NCI-H1105 (cell line): ENCODE results near the gene VMO1.

Source experiments
- DNase-seq: peaks from one replicate; lab custom pipeline; 2025; lab: John Stamatoyannopoulos, UW

Gene VMO1

GRCh38 chr17:4800462-4801196 is 14.5 kb upstream of the VMO1 start:
- DNase-seq, result no peak

GRCh38 chr17:4796552-4796920 is 10.4 kb upstream of the VMO1 start:
- peak; percentile 21 for DNase-seq

GRCh38 chr17:4795168-4795567 is 9.0 kb upstream of the VMO1 start:
- no peak for DNase-seq

DNA sequence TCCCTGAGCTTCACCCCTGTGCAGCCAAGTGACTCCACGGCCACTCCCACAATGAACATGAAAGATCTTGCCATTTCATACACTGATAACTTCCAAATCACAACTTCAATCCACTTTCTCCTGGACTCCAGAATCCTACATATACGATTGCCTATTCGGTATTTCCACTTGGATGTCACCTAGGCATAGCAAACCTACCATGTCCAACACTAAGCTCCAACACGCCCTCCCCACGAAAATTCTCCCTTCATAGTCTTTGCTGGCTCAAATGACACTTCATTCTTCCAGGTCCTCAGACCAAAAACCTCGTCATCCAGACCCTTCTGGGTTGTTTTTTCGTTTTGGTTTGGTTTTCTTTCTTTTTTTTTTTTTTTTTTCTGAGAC is 4.5 kb upstream of the VMO1 start:
- DNase-seq, result no peak

DNA sequence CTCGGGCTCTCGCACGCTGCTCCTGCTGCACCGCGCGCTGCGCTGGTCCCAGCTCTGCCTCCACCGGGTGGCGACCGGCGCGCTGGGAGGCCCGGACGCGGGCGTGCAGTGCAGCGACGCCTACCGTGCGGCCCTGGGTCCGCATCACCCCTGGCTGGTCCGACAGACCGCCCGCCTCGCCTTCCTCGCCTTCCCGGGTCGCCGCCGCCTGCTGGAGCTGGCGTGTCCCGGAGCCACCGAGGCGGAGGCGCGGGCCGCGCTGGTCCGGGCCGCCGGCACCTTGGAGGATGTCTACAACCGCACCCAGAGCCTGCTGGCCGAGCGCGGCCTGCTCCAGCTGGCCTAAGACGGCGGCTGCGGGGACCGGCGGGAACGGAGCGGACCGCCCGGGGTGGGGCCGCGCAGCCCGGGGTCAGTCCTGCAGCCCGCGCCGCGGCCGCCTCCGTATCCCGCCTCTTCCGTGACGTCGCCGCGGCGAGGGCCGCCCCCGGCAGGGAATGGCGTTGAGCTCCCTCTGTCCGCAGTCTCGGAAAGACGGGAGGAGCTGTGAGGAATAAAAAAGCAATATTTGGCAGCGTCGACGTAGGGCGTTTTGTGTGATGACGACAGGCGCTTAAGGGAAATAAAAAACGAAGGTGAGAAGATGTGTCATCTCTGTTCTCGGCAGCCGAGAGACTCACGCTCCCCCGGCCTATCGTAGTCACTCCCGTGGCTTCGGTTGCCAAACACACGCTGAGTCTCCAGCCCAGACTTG is 4.0 kb upstream of the VMO1 start:
- peak; percentile 80 for DNase-seq

GRCh38 chr17:4789701-4789950 is 3.5 kb upstream of the VMO1 start:
- no peak for DNase-seq

GRCh38 chr17:4788807-4789700 is 2.9 kb upstream of the VMO1 start, which contains the start of gene GLTPD2:
TSS of gene GLTPD2 (plus strand) at chr17:4788964. CDS start at chr17:4789012, 48 bp downstream.
- no peak for DNase-seq

DNA sequence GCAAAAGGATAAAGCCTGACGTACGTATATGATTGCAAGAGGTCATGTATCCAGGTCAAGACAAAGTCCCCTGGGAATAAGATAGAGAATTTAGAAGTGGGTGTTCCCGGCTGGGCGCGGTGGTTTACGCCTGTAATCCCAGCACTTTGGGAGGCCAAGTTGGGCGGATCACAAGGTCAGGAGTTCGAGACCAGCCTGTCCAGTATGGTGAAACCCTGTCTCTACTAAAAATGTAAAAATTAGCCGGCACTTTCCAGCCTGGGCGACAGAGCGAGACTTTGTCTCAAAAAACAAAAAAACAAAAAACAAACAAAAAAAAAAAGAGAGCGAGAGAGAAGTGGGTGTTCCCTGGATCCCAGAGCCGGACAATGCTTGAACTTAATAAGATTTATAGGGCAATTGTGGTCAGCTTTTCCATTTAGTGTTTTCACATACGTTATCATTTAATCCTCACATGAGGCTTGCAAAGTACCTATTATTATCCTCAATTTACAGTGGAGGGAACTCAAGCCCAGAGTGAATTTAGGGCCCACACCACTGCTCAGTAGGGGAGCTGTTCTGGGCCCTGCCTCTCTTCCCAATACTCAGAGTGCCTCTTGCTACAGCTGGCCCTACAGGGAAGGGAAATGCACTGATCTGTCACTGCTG is 2.1 kb upstream of the VMO1 start:
- no peak for DNase-seq

- no peak for DNase-seq
Measured at GRCh38 chr17:4786516-4786915, 352 bp upstream of the VMO1 start.

DNA sequence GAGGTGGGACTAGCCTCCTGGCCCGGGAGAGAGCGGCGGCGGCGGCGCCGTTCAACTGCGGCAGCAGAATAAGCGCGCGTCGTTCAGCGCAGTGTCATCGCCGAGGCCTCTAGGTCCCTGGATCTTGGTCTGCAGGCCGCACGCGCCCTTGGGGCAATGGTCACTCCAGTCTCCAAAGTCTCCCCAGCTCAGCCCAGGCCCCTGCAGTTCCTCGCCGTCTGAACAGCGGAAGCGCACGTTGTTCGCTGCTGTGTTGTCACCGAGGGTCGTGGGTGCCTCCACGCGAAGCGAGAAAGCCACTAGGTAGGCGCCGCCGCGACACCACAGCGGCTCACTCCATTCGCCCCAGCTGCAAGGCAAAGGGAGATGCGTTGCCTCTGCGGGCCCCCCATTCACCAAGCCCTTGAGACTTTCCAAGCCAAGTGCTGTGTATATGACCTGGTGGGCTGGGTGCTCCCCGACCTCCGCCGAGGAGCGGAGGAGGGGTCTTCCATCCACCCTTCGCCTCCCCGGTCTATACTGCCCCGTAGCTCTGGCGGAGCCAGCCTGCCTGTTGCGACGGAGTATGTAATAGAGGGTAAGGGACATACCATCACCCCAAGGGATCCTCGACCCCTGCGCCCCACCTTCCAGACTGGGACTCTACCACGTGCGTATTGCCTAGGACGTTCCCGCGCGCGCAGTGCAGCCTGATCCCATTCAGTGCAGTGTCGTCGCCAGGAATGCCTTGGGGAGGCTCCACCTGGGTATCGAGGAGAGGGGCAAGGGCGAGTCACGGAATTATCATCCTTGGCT is 656 bp downstream of the VMO1 start:
- DNase-seq, result peak; percentile 15

GRCh38 chr17:4782652-4783051 is 3.5 kb downstream of the VMO1 start:
- no peak for DNase-seq

DNA sequence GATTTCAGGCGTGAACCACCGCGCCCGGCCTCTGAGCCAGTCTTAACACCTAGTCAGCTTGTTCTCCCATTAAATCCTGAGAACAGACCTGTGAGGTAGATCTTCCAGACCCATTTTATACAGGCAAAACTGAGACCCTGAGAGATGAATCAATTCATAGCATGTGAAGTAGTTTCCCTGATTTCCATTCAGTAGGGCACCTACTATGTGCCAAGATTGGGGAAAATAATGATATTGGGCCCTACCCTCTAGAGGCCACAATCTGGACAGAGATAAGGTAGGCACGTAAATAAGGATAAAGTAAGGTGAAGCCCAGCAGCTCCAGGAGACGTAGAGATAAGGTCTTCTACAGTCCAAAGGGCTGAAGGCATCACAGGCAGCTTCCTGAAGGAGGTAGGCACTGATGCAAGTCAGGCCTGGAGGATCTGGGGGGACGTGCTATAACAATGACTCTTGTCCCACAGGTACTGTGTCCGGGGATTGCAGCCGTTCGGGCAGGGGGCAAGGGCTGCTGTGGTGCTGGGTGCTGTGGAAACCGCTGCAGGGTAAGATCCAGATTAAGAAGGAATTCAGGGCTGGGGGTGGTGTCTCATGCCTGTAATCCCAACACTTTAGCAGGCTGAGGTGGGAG is 5.7 kb downstream of the VMO1 start:
- DNase-seq, result no peak

DNA sequence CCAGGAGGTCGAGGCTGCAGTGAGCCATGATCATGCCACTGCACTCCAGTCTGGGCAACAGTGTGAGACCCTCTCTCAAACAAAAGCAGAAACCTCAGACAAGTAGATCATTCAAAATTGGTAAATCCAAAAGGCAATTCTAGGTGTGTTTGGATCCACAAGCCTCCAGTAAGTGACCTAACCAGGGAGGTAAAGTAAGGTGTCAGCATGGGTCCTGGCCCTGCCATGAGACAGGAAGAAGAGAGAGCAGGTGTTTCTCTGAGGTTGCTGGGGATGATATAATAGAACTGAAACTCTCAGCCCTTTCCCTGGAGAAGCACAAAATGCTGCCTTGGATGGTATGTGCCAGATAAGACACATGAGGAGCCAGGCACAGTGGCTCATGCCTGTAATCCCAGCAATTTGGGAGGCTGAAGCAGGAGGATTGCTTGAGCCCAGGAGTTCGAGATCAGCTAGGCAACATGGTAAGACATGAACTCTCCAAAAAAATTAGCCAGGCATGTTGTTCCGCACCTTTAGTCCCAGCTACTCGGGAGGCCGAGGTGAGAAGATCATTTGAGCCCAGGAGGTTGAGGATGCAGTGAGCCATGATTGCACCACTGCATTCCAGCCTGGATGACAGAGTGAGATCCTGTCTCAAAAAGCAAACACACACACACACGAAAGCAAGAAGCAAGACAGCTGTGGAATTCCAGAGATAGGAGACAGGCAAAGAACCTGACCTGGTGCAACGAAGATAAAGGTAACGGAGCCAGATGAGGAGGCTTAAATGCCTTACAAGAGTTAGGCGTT is 8.0 kb downstream of the VMO1 start:
- DNase-seq, result no peak

DNA sequence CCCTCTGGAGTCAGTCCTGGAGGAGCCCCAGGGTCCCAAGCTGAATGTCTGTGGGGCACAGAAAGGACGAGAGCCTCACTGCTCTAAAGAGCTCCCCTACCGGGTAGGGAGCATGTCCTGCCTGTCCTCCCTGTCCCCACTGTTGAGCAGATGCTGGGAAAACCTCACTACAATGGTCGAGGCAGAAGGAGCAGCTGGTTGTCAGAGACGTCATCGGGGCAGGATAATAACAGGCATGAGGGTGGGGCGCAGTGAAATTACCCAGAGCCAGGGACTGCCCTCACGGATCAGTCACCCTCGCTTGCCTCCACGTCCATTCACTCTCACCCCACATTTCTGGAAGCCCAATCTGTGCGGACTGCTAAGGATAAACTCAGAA is 13.9 kb downstream of the VMO1 start:
- no peak for DNase-seq

DNA sequence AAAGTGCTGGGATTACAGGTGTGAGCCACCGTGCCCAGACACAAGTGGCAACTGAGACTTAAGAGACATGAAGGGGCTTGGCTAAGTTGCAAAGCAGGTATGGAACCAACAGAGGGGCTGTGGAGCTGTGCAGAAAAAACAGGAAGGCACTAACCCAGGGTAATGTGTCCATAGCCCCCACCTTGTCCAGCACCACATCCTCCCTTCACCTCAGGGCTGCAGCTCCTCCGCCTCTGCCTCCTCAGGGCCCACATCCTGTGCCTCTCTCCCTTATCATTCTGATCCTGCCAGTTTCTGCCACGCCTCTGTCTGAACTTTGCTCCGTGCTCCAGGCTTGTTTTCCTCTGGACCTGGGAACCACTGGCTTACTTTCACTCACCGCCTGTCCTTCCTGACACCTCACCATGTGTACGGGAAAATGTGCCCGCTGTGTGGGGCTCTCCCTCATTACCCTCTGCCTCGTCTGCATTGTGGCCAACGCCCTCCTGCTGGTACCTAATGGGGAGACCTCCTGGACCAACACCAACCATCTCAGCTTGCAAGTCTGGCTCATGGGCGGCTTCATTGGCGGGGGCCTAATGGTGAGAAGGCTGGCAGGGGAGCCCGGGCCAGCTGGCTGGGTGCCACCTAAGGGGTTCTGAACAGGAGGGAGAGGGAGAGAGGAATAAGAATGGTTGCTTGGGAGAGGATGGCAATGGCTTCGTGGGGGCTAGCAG is 14.5 kb downstream of the VMO1 start, which contains the start of gene TM4SF5:
Gene TM4SF5, plus strand, starts transcription at position 368 of the 716 bp plus-strand sequence. Its CDS starts 37 bp downstream, at position 405.
- peak; percentile 22 for DNase-seq

DNA sequence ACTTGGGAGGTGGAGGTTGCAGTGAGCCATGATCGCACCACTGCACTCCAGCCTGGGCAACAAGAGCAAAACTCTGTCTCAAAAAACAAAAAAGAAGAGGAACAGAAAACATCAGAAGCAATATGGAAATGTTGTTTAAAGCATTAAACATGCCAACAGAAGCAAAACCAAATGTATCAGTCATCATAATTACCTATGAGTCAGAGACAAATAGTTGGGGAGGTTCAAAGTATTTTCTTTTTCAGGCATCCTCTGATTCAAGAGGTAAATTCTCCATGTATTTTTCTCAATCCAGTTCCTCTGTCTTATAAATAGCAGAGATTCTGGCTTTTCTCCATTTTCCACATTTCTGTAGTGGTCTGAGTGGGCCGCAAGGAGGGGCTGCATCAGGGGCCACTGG is 16.5 kb downstream of the VMO1 start:
- DNase-seq, result no peak

DNA sequence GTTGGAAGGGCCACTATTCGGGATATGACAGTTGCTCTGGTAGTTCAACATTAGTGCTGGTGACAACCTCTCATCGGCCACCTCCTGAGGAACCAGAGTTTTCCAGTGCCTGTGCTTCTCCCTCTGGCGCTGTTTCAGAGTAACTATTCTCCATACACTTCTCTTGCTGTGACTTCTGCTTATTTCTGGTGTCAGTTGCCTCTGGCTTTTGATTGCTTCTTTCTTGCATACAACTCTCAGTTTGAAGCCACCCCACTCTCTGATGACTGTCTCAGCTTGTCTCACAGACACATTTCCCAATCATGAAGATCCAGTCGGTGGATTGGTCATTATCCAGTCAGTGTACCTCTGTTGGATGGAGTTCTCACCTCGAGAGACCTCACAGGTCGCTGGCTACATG is 17.9 kb downstream of the VMO1 start:
- no peak for DNase-seq

DNA sequence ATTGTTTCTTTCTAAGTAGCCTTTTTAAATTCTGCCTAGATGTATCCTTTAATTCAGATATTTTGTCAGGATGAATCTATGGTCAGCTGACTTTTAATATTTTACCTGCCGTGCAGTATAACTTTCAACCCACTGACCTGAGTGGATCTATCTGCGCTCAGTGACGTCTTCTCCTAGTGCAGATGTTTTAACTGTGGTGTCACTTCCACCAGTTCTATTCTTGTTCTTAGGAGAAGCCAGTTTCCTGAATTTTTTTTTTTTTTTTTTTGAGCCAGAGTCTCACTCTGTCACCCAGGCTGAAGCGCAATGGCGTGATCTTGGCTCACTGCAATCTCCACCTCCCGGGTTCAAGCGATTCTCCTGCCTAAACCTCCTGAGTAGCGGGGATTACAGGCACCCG is 19.4 kb downstream of the VMO1 start:
- DNase-seq, result no peak

- DNase-seq, result no peak
Measured at GRCh38 chr17:4766201-4766600, 20.0 kb downstream of the VMO1 start.

DNA sequence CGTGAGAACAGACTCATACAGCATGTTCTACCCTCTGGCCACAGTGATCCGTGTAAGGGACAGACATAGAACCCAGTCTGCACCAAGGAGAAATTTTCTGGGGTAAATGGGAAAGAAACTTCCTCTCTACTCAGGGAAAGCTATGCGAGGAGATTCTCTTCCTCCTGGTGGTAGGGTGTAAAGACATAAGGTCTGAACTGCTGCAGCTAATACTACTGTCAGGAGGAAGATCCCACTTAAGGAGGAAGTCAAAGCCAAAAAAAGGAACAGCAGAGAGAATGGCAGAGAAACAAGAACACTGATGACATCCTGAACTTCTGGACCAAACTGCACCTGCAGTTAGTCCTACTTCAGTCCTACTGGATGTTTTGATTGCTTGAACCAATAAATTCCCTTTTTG is 21.6 kb downstream of the VMO1 start:
- no peak for DNase-seq
